IMR-90 (cell line): ENCODE measurements around the gene ARL6IP5. TPM values are rescaled to one million over a fixed set of nuclear protein-coding genes. Genes with fewer than 3 reads are reported as not detected.

Experiments
- ATAC-seq: fragments of 200-7000 bp; cut with Tn5 transposase; 2 replicates; pipeline ENCODE4 v1.9.1; 2020; ENCODE audit warnings: low read depth, mild to moderate bottlenecking, moderate library complexity
- BruUV-seq: library from RNA; stranded (reverse); fragments of 400-500 nt; replicated peaks from 2 replicates; lab custom pipeline; 2021; lab: Mats Ljungman, UMichigan
- CTCF ChIA-PET: fragments of 300-600 bp; formaldehyde crosslinking; extraction: SDS; loops from one replicate; lab custom pipeline; 2021; ENCODE audit warnings: antibody characterized with exemption; lab: Yijun Ruan, JAX
- POLR2A ChIA-PET: fragments of 300-600 bp; sonication (Branson Sonifier 250); formaldehyde crosslinking; loops from one replicate; lab custom pipeline; 2022; ENCODE audit warnings: antibody characterized with exemption; ENCODE audit not compliant: unreplicated experiment; lab: Charles Lee
- DNase-seq: peaks from one replicate; pipeline ENCODE4 v3.0.0; 2013
- H2AFZ ChIP-seq: replicated peaks from 2 replicates; pipeline ENCODE3; 2013; ENCODE audit warnings: low read length, mild to moderate bottlenecking; ENCODE audit not compliant: poor library complexity
- H2AK5ac ChIP-seq: 2 replicates; pipeline ENCODE4 v1.6.1; 2013; ENCODE audit warnings: low read depth, low read length, inconsistent platforms
- H2AK9ac ChIP-seq: replicated peaks from 2 replicates; pipeline ENCODE3; 2013; ENCODE audit warnings: mild to moderate bottlenecking, low read depth, low read length, moderate library complexity; ENCODE audit not compliant: poor library complexity
- H2BK120ac ChIP-seq: 2 replicates; pipeline ENCODE4 v1.6.1; 2013; ENCODE audit warnings: low read depth, low read length, inconsistent platforms
- H2BK15ac ChIP-seq: 3 replicates; pipeline ENCODE4 v1.6.1; 2013; ENCODE audit warnings: low read depth, low read length, inconsistent platforms
- H2BK20ac ChIP-seq: 2 replicates; pipeline ENCODE4 v1.6.1; 2013; ENCODE audit warnings: low read depth, mild to moderate bottlenecking, inconsistent platforms, low read length, moderate library complexity
- H2BK5ac ChIP-seq: 2 replicates; pipeline ENCODE4 v1.6.1; 2013; ENCODE audit warnings: mild to moderate bottlenecking, low read depth, low read length, inconsistent platforms; ENCODE audit not compliant: poor library complexity, severe bottlenecking
- H3K14ac ChIP-seq: replicated peaks from 2 replicates; pipeline ENCODE4 v1.6.1; 2013; ENCODE audit warnings: low read depth, low read length, inconsistent platforms
- H3K18ac ChIP-seq: 2 replicates; pipeline ENCODE4 v1.6.1; 2013; ENCODE audit warnings: low read depth, low read length, control low read depth
- H3K23ac ChIP-seq: 2 replicates; pipeline ENCODE4 v1.6.1; 2013; ENCODE audit warnings: low read depth, low read length, inconsistent platforms
- H3K27ac ChIP-seq: 2 replicates; pipeline ENCODE4 v1.5.1; 2013; ENCODE audit warnings: mild to moderate bottlenecking, control low read depth, low read length; ENCODE audit not compliant: insufficient read depth
- H3K27me3 ChIP-seq: 2 replicates; pipeline ENCODE4 v1.6.1; 2013; ENCODE audit warnings: low read length; ENCODE audit not compliant: control insufficient read depth, insufficient read depth
- H3K36me3 ChIP-seq: 2 replicates; pipeline ENCODE4 v1.6.1; 2013; ENCODE audit warnings: low read length, mixed read lengths; ENCODE audit not compliant: control insufficient read depth, insufficient read depth
- H3K4ac ChIP-seq: 2 replicates; pipeline ENCODE4 v1.6.1; 2013; ENCODE audit warnings: low read depth, low read length, inconsistent platforms
- H3K4me1 ChIP-seq: 2 replicates; pipeline ENCODE4 v1.6.1; 2013; ENCODE audit warnings: low read length, mixed read lengths; ENCODE audit not compliant: control insufficient read depth, insufficient read depth
- H3K4me2 ChIP-seq: 2 replicates; pipeline ENCODE4 v1.6.1; 2013; ENCODE audit warnings: low read depth, mild to moderate bottlenecking, control low read depth, low read length, moderate library complexity
- H3K4me3 ChIP-seq: 2 replicates; pipeline ENCODE4 v1.5.1; 2013; ENCODE audit warnings: low read depth, mild to moderate bottlenecking, control low read depth, low read length, moderate library complexity; ENCODE audit not compliant: insufficient read depth
- H3K56ac ChIP-seq: 2 replicates; pipeline ENCODE4 v1.6.1; 2013; ENCODE audit warnings: low read length, inconsistent platforms; ENCODE audit not compliant: insufficient read depth; ENCODE audit errors: extremely low read depth
- H3K79me1 ChIP-seq, 2 experiments: 2 replicates each; pipeline ENCODE4 v1.6.1; 2013; ENCODE audit warnings: low read length in 2 of 2, inconsistent platforms in 1 of 2, low read depth in 1 of 2
- H3K9ac ChIP-seq: 2 replicates; pipeline ENCODE4 v1.6.1; 2013; ENCODE audit warnings: low read depth, low read length, control low read depth
- H3K9me1 ChIP-seq: 2 replicates; pipeline ENCODE4 v1.6.1; 2013; ENCODE audit warnings: low read length, inconsistent platforms; ENCODE audit not compliant: insufficient read depth
- H3K9me3 ChIP-seq: 2 replicates; pipeline ENCODE4 v1.6.1; 2013; ENCODE audit warnings: low read length; ENCODE audit not compliant: control insufficient read depth, insufficient read depth
- H4K20me1 ChIP-seq: 2 replicates; pipeline ENCODE4 v1.6.1; 2013; ENCODE audit warnings: low read length, inconsistent platforms; ENCODE audit not compliant: insufficient read depth
- H4K5ac ChIP-seq: 2 replicates; pipeline ENCODE4 v1.6.1; 2013; ENCODE audit warnings: mild to moderate bottlenecking, low read depth, low read length, control low read depth
- H4K8ac ChIP-seq, 2 experiments: 2 replicates each; pipeline ENCODE4 v1.6.1; 2013; ENCODE audit warnings: low read depth in 2 of 2, low read length in 2 of 2, control low read depth in 1 of 2, inconsistent platforms in 1 of 2
- H4K91ac ChIP-seq: 2 replicates; pipeline ENCODE4 v1.6.1; 2013; ENCODE audit warnings: low read depth, low read length, inconsistent platforms; ENCODE audit not compliant: insufficient read depth
- BHLHE40 ChIP-seq: fragments of 150-350 bp; IDR thresholded peaks from 2 replicates; pipeline ENCODE4 v1.6.1; 2016; ENCODE audit warnings: mild to moderate bottlenecking, low read depth, low read length
- CEBPB ChIP-seq: IDR thresholded peaks from 2 replicates; pipeline ENCODE4 v1.6.1; 2012; ENCODE audit warnings: low read depth, low read length, improper control_type of control experiment
- CHD1 ChIP-seq: IDR thresholded peaks from 2 replicates; pipeline ENCODE4 v1.6.1; 2012; ENCODE audit warnings: low read depth, low read length, improper control_type of control experiment
- CTCF ChIP-seq: conservative IDR thresholded peaks from 2 replicates; pipeline ENCODE4 v1.5.1; 2012; ENCODE audit warnings: mild to moderate bottlenecking, low read depth, low read length, improper control_type of control experiment
- FOS ChIP-seq: fragments of 150-350 bp; IDR thresholded peaks from 2 replicates; pipeline ENCODE4 v1.6.1; 2016; ENCODE audit warnings: low read depth, low read length
- MAFK ChIP-seq: IDR thresholded peaks from 2 replicates; pipeline ENCODE4 v1.6.1; 2012; ENCODE audit warnings: low read depth, low read length, improper control_type of control experiment
- MAZ ChIP-seq: IDR thresholded peaks from 2 replicates; pipeline ENCODE4 v1.6.1; 2012; ENCODE audit warnings: low read depth, mild to moderate bottlenecking, low read length, improper control_type of control experiment, moderate library complexity, borderline replicate concordance
- NFE2L2 ChIP-seq: fragments of 150-350 bp; IDR thresholded peaks from 2 replicates; pipeline ENCODE4 v1.6.1; 2016; ENCODE audit warnings: low read depth, mild to moderate bottlenecking, low read length
- RCOR1 ChIP-seq: IDR thresholded peaks from 2 replicates; pipeline ENCODE4 v1.6.1; 2012; ENCODE audit warnings: mild to moderate bottlenecking, low read length, improper control_type of control experiment; ENCODE audit not compliant: insufficient replicate concordance
- RFX5 ChIP-seq: IDR thresholded peaks from 2 replicates; pipeline ENCODE4 v1.8.0; 2012; ENCODE audit warnings: low read depth, mild to moderate bottlenecking, low read length, moderate library complexity
- SMC3 ChIP-seq: fragments of 150-350 bp; IDR thresholded peaks from 2 replicates; pipeline ENCODE4 v1.6.1; 2016; ENCODE audit warnings: low read depth, mild to moderate bottlenecking, antibody characterized with exemption, low read length, moderate library complexity
- WGBS, 2 experiments: methylation state at CpG; one replicate each; pipeline versions ENCODE4 v1.1.5 to v1.1.7; 2013; ENCODE audit warnings: missing lambda C conversion rate in 2 of 2; ENCODE audit not compliant: insufficient read length in 1 of 2; ENCODE audit errors: extremely low coverage in 2 of 2; 5-methylcytosine and 5-hydroxymethylcytosine counted together
- dilution Hi-C: fragments of 300-500 bp; cut with HindIII; formaldehyde crosslinking; loops from one replicate; pipeline ENCODE4 v1.14.3; 2018; ENCODE audit warnings: low sequenced_read_pairs; ENCODE audit not compliant: unreplicated experiment
- in situ Hi-C: fragments of 300-500 bp; cut with MboI; formaldehyde crosslinking; loops from 3 replicates; pipeline ENCODE4 v1.14.3; 2019; ENCODE audit warnings: low sequenced_read_pairs, inconsistent platforms, mixed read lengths
- intact Hi-C: fragments of 100-400 bp; cut with micrococcal nuclease; formaldehyde crosslinking; loops from 2 replicates; pipeline ENCODE4 v1.10.0; 2022
- polyA plus RNA-seq, 3 experiments: library from polyadenylated mRNA; depleted of rRNA; stranded (reverse); fragments of >200 nt; gene quantifications; 2 replicates each; pipeline ENCODE4 v1.2.3, GENCODE V29; 2012; ENCODE audit warnings: low replicate concordance in 1 of 3
- total RNA-seq: library from RNA; depleted of rRNA; stranded (reverse); fragments of >200 nt; gene quantifications from 2 replicates; pipeline ENCODE4 v1.2.3, GENCODE V29; 2012
- TF ChIP-seq, protein P1 (sequence below): fragments of 150-350 bp; IDR thresholded peaks from 2 replicates; pipeline ENCODE4 v1.6.1; 2016; ENCODE audit warnings: low read depth, mild to moderate bottlenecking, low read length, moderate library complexity, borderline replicate concordance
- TF ChIP-seq, protein P2 (sequence below): fragments of 150-350 bp; IDR thresholded peaks from 2 replicates; pipeline ENCODE4 v1.6.1; 2017; ENCODE audit warnings: mild to moderate bottlenecking, antibody characterized with exemption, low read length, low read depth

The ARL6IP5 gene
- total and polyA plus RNA-seq, 2 of the 4 experiments (the other 2 are of a cell fraction), result 76.4 to 98.8 TPM

GRCh38 chr3:69142090-69142489 is 57.4 kb downstream of the ARL6IP5 start:
- H4K5ac ChIP-seq, result no peak overlapping the region
- ATAC-seq (peak; percentile 49; the same call in 1 of the 2 replicates), DNase-seq (peak; percentile 57)
- no peak overlapping the region for H3K4me2 ChIP-seq
- no CpG with 5 or more reads among the region's 3 CpGs for WGBS, 2 experiments
- no peak overlapping the region for H2BK5ac ChIP-seq
- no peak overlapping the region for H3K56ac ChIP-seq
- intact Hi-C loops (no loop called here), in situ Hi-C loops (no loop called here), dilution Hi-C loops (no loop called here)
- no peak overlapping the region for H3K18ac ChIP-seq
- H4K91ac ChIP-seq, result no peak overlapping the region
- H2AK9ac ChIP-seq, result no peak overlapping the region
- no peak overlapping the region for H2BK20ac ChIP-seq
- no TSS peak for BruUV-seq
- no peaks in the 10 kb centered on the region for H3K36me3 ChIP-seq
- no peak overlapping the region for H2BK120ac ChIP-seq
- H3K27me3 ChIP-seq, result peaks cover 24% of the 10 kb centered on the region
- ChIA-PET CTCF (interaction anchor here (0.6 kb wide), 1 partner anchor 40 kb away, joined by 3 read pairs; no protein-coding TSS in a partner anchor), POLR2A (no interaction called here)
- H3K9me1 ChIP-seq, result no peaks in the 10 kb centered on the region
- H4K8ac ChIP-seq, result no peak overlapping the region
- no peak overlapping the region for H3K4ac ChIP-seq
- no peak overlapping the region for H3K9ac ChIP-seq
- no peak overlapping the region for H3K4me3 ChIP-seq
- H2AFZ ChIP-seq, result no peak overlapping the region
- H3K14ac ChIP-seq, result no peak overlapping the region
- no peaks in the 10 kb centered on the region for H4K20me1 ChIP-seq
- H3K23ac ChIP-seq, result no peak overlapping the region
- no peak overlapping the region for H2BK15ac ChIP-seq
- H3K4me1 ChIP-seq, result peaks cover 2% of the 10 kb centered on the region; the same call in 1 of the 2 replicates
- H3K79me1 ChIP-seq, result no peaks in the 10 kb centered on the region
- H3K27ac ChIP-seq, result no peak overlapping the region
- no peaks in the 10 kb centered on the region for H3K9me3 ChIP-seq
- no peak overlapping the region for H2AK5ac ChIP-seq
- no peak for TF ChIP-seq BHLHE40
- TF ChIP-seq FOS, result no peak
- no peak for TF ChIP-seq CTCF
- no peak for TF ChIP-seq NFE2L2
- TF ChIP-seq, protein P1, sequence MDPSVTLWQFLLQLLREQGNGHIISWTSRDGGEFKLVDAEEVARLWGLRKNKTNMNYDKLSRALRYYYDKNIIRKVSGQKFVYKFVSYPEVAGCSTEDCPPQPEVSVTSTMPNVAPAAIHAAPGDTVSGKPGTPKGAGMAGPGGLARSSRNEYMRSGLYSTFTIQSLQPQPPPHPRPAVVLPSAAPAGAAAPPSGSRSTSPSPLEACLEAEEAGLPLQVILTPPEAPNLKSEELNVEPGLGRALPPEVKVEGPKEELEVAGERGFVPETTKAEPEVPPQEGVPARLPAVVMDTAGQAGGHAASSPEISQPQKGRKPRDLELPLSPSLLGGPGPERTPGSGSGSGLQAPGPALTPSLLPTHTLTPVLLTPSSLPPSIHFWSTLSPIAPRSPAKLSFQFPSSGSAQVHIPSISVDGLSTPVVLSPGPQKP, result no peak
- TF ChIP-seq MAFK, result no peak
- TF ChIP-seq RFX5, result no peak
- TF ChIP-seq MAZ, result no peak
- TF ChIP-seq RCOR1, result no peak
- TF ChIP-seq, protein P2, sequence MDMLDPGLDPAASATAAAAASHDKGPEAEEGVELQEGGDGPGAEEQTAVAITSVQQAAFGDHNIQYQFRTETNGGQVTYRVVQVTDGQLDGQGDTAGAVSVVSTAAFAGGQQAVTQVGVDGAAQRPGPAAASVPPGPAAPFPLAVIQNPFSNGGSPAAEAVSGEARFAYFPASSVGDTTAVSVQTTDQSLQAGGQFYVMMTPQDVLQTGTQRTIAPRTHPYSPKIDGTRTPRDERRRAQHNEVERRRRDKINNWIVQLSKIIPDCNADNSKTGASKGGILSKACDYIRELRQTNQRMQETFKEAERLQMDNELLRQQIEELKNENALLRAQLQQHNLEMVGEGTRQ, result no peak
- no peak for TF ChIP-seq CHD1
- no peak for TF ChIP-seq CEBPB
- no peak for TF ChIP-seq SMC3
